Neural cell (in vitro differentiated cells): Measurements from ENCODE around the gene DAPK2. TPM values are rescaled to one million over a fixed set of nuclear protein-coding genes. Genes with fewer than 3 reads are reported as not detected.
"Not testable (repeated sequence)": the region's sequence is repeated elsewhere in the genome, so short reads cannot be mapped to it uniquely, and the experiment has no call there.

ENCODE experiments used
- H2AFZ ChIP-seq: fragments of 200-600, 300-800 bp; sonication (generic), shearing (Covaris generic); 2 replicates; pipeline ENCODE4 v1.6.0; 2014; ENCODE audit warnings: low read depth, mild to moderate bottlenecking, antibody characterized with exemption, low read length, moderate library complexity
- H3F3A ChIP-seq: fragments of 200-600 bp; shearing (Covaris generic); 2 replicates; pipeline ENCODE4 v1.6.1; 2016; ENCODE audit warnings: mild to moderate bottlenecking, moderate library complexity, mixed read lengths, antibody characterized with exemption, low read length; ENCODE audit not compliant: insufficient read depth, poor library complexity, severe bottlenecking
- H3K27ac ChIP-seq: fragments of 200-600, 300-800 bp; sonication (generic), shearing (Covaris generic); 2 replicates; pipeline ENCODE4 v1.5.1; 2014; ENCODE audit warnings: mild to moderate bottlenecking, low read length, moderate library complexity
- H3K27me3 ChIP-seq: fragments of 300-800, 200-600 bp; sonication (generic), shearing (Covaris generic); 2 replicates; pipeline ENCODE4 v1.6.0; 2014; ENCODE audit warnings: mild to moderate bottlenecking, low read depth, low read length, moderate library complexity; ENCODE audit not compliant: insufficient read depth
- H3K36me3 ChIP-seq: fragments of 300-800, 200-600 bp; sonication (generic), shearing (Covaris generic); 2 replicates; pipeline ENCODE4 v1.5.1; 2014; ENCODE audit warnings: mild to moderate bottlenecking, antibody characterized with exemption, low read length, moderate library complexity; ENCODE audit not compliant: insufficient read depth
- H3K4me2 ChIP-seq: fragments of 300-800, 200-600 bp; sonication (generic), shearing (Covaris generic); 2 replicates; pipeline ENCODE4 v1.6.0; 2014; ENCODE audit warnings: mild to moderate bottlenecking, low read length
- H3K4me3 ChIP-seq: fragments of 300-800, 200-600 bp; sonication (generic), shearing (Covaris generic); 2 replicates; pipeline ENCODE4 v1.5.1; 2014; ENCODE audit warnings: mild to moderate bottlenecking, low read length, moderate library complexity
- H3K79me2 ChIP-seq: fragments of 200-600 bp; shearing (Covaris generic); replicated peaks from 2 replicates; pipeline ENCODE4 v1.6.0; 2014; ENCODE audit warnings: mild to moderate bottlenecking, low read length, moderate library complexity; ENCODE audit not compliant: insufficient read depth
- H3K9ac ChIP-seq: fragments of 300-800, 200-600 bp; sonication (generic), shearing (Covaris generic); 2 replicates; pipeline ENCODE4 v1.6.1; 2016; ENCODE audit warnings: mild to moderate bottlenecking, low read length, mixed read lengths
- H3K9me2 ChIP-seq: fragments of 200-600 bp; shearing (Covaris generic); 2 replicates; pipeline ENCODE4 v1.6.1; 2016; ENCODE audit warnings: mild to moderate bottlenecking, low read length, mixed read lengths; ENCODE audit not compliant: insufficient read depth
- H3K9me3 ChIP-seq: fragments of 200-600, 300-800 bp; sonication (generic), shearing (Covaris generic); 2 replicates; pipeline ENCODE4 v1.6.1; 2016; ENCODE audit warnings: mild to moderate bottlenecking, mixed run types, low read length, moderate library complexity, mixed read lengths
- H4K20me1 ChIP-seq: fragments of 200-600 bp; shearing (Covaris generic); 2 replicates; pipeline ENCODE4 v1.6.1; 2016; ENCODE audit warnings: mild to moderate bottlenecking, mixed run types; ENCODE audit not compliant: insufficient read depth
- CTCF ChIP-seq: fragments of 450-650 bp; IDR thresholded peaks from 2 replicates; pipeline ENCODE4 v1.5.1; 2014; ENCODE audit warnings: antibody characterized with exemption, mild to moderate bottlenecking, moderate library complexity; ENCODE audit not compliant: poor library complexity, severe bottlenecking
- EP300 ChIP-seq: fragments of 450-650 bp; conservative IDR thresholded peaks from 2 replicates; pipeline ENCODE4 v1.6.1; 2014; ENCODE audit warnings: antibody characterized with exemption, mild to moderate bottlenecking, moderate library complexity; ENCODE audit not compliant: poor library complexity, severe bottlenecking
- EZH2 ChIP-seq: fragments of 200-600, 300-800 bp; shearing (Covaris generic), sonication (generic); IDR thresholded peaks from 2 replicates; pipeline ENCODE4 v1.6.1; 2014; ENCODE audit warnings: antibody characterized with exemption, low read length, borderline replicate concordance, mild to moderate bottlenecking; ENCODE audit not compliant: insufficient read depth, poor library complexity, severe bottlenecking
- MXI1 ChIP-seq: fragments of 450-650 bp; conservative IDR thresholded peaks from 2 replicates; pipeline ENCODE4 v1.6.1; 2014; ENCODE audit warnings: antibody characterized with exemption, mild to moderate bottlenecking; ENCODE audit not compliant: poor library complexity, severe bottlenecking
- POLR2AphosphoS5 ChIP-seq: IDR thresholded peaks from 2 replicates; pipeline ENCODE4 v1.6.1; 2012
- RAD21 ChIP-seq: fragments of 450-650 bp; conservative IDR thresholded peaks from 2 replicates; pipeline ENCODE4 v1.6.1; 2014; ENCODE audit warnings: antibody characterized with exemption, mild to moderate bottlenecking, moderate library complexity
- SMC3 ChIP-seq: fragments of 450-650 bp; conservative IDR thresholded peaks from 2 replicates; pipeline ENCODE4 v1.6.1; 2014; ENCODE audit warnings: antibody characterized with exemption, mild to moderate bottlenecking, moderate library complexity; ENCODE audit not compliant: poor library complexity
- TAF1 ChIP-seq: IDR thresholded peaks from 2 replicates; pipeline ENCODE4 v1.6.1; 2012; ENCODE audit warnings: low read depth
- polyA plus RNA-seq: library from polyadenylated mRNA; depleted of rRNA; stranded (reverse); fragments of >200 nt; gene quantifications from 2 replicates; pipeline ENCODE4 v1.2.3, GENCODE V29; 2014
- TF ChIP-seq, protein P1 (sequence below): IDR thresholded peaks from 2 replicates; pipeline ENCODE4 v1.6.1; 2012; ENCODE audit warnings: borderline replicate concordance

Gene DAPK2
- polyA plus RNA-seq, 1 donor from 2014 or later: 0.78 TPM

GRCh38 chr15:63967616-63968015 lies 78.7 kb downstream of the DAPK2 start:
- Histone ChIP-seq H3K4me2 (no peak overlapping the region), H2AFZ (no peak overlapping the region), H3K9me2 (no peaks in the 10 kb centered on the region), H3K9me3 (peaks cover 5% of the 10 kb centered on the region), H3K4me3 (no peak overlapping the region), H3K36me3 (no peaks in the 10 kb centered on the region), H3K27ac (no peak overlapping the region), H3K79me2 (no peaks in the 10 kb centered on the region), H3K27me3 (no peaks in the 10 kb centered on the region), H3K9ac (no peak overlapping the region), H3F3A (no peaks in the 10 kb centered on the region), H4K20me1 (no peaks in the 10 kb centered on the region)
- TF ChIP-seq TAF1 (no peak), POLR2AphosphoS5 (no peak), MXI1 (no peak), CTCF (no peak), EP300 (no peak), SMC3 (no peak), RAD21 (no peak), EZH2 (no peak)
- TF ChIP-seq, protein P1, sequence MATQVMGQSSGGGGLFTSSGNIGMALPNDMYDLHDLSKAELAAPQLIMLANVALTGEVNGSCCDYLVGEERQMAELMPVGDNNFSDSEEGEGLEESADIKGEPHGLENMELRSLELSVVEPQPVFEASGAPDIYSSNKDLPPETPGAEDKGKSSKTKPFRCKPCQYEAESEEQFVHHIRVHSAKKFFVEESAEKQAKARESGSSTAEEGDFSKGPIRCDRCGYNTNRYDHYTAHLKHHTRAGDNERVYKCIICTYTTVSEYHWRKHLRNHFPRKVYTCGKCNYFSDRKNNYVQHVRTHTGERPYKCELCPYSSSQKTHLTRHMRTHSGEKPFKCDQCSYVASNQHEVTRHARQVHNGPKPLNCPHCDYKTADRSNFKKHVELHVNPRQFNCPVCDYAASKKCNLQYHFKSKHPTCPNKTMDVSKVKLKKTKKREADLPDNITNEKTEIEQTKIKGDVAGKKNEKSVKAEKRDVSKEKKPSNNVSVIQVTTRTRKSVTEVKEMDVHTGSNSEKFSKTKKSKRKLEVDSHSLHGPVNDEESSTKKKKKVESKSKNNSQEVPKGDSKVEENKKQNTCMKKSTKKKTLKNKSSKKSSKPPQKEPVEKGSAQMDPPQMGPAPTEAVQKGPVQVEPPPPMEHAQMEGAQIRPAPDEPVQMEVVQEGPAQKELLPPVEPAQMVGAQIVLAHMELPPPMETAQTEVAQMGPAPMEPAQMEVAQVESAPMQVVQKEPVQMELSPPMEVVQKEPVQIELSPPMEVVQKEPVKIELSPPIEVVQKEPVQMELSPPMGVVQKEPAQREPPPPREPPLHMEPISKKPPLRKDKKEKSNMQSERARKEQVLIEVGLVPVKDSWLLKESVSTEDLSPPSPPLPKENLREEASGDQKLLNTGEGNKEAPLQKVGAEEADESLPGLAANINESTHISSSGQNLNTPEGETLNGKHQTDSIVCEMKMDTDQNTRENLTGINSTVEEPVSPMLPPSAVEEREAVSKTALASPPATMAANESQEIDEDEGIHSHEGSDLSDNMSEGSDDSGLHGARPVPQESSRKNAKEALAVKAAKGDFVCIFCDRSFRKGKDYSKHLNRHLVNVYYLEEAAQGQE: no peak

- H3K36me3 ChIP-seq, H3K27ac ChIP-seq, H3K27me3 ChIP-seq, H3K9me3 ChIP-seq, H3K79me2 ChIP-seq, H3K9ac ChIP-seq, H3K9me2 ChIP-seq, H3F3A ChIP-seq, H3K4me2 ChIP-seq, H4K20me1 ChIP-seq, H3K4me3 ChIP-seq, H2AFZ ChIP-seq: not testable (repeated sequence)
Observed at GRCh38 chr15:63962947-63963721, 83.2 kb downstream of the DAPK2 start.

DNA sequence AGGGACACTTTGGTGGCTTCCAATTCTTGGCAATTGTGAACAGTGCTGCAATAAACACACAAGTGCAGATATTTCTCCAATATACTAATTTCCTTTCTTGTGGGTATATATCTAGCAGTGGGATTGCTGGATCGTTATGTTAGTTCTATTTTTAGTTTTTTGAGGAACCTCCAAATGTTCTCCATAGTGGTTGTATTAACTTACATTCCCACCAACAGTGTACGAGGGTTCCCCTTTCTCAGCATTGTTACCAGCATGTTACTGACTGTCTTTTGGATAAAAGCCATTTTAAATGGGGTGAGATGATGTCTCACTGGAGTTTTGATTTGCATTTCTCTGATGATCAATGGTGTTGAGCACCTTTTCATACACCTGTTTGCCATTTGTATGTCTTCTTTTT lies 92.8 kb downstream of the DAPK2 start:
- no peaks in the 10 kb centered on the region for H3F3A ChIP-seq
- H3K79me2 ChIP-seq: no peaks in the 10 kb centered on the region
- no peak for TF ChIP-seq POLR2AphosphoS5
- no peak for TF ChIP-seq CTCF
- no peak for TF ChIP-seq EZH2
- TF ChIP-seq, protein P1: no peak
- TF ChIP-seq RAD21: no peak
- no peak for TF ChIP-seq SMC3
- TF ChIP-seq MXI1: no peak
- no peak for TF ChIP-seq EP300
- no peak for TF ChIP-seq TAF1
- no peak overlapping the region for H3K4me3 ChIP-seq
- no peak overlapping the region for H3K4me2 ChIP-seq
- no peaks in the 10 kb centered on the region for H3K27me3 ChIP-seq
- no peak overlapping the region for H3K27ac ChIP-seq
- H3K36me3 ChIP-seq: no peaks in the 10 kb centered on the region
- H4K20me1 ChIP-seq: no peaks in the 10 kb centered on the region
- no peaks in the 10 kb centered on the region for H3K9me3 ChIP-seq
- no peaks in the 10 kb centered on the region for H3K9me2 ChIP-seq
- H2AFZ ChIP-seq: no peak overlapping the region
- H3K9ac ChIP-seq: no peak overlapping the region
